OCI-LY3 (cell line): Measurements from ENCODE around the gene CEP350.

Experiments
- EZH2phosphoT487 ChIP-seq: fragments of 200-600 bp; shearing (Covaris generic); IDR thresholded peaks from 2 replicates; pipeline ENCODE4 v1.6.1; 2018; ENCODE audit warnings: antibody characterized with exemption, mixed run types, low read depth
- TF ChIP-seq, protein P1 (sequence below): fragments of 200-600, 300-600 bp; sonication (generic); IDR thresholded peaks from 2 replicates; pipeline ENCODE4 v1.5.1; 2014; ENCODE audit warnings: antibody characterized with exemption, low read length, low read depth

DNA sequence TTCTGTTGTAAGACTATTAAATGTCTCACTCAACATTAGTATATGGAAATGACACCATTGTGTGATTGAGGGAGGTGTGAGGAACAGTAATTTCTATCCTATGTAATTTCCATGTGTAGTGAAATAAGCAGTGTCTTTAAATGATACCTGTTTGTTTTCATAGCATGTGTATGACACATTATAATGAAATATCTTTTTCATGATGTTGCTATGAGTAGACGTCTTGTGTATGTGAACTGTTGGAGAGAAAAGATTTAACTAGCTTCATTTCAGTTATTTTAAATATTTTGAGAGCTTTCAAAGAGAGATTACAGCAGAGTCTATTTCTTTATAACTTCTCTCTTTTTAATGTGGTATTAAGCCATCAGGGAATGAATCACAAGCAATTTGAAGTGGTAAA is 128.6 kb downstream of the CEP350 start:
- TF ChIP-seq, protein P1, sequence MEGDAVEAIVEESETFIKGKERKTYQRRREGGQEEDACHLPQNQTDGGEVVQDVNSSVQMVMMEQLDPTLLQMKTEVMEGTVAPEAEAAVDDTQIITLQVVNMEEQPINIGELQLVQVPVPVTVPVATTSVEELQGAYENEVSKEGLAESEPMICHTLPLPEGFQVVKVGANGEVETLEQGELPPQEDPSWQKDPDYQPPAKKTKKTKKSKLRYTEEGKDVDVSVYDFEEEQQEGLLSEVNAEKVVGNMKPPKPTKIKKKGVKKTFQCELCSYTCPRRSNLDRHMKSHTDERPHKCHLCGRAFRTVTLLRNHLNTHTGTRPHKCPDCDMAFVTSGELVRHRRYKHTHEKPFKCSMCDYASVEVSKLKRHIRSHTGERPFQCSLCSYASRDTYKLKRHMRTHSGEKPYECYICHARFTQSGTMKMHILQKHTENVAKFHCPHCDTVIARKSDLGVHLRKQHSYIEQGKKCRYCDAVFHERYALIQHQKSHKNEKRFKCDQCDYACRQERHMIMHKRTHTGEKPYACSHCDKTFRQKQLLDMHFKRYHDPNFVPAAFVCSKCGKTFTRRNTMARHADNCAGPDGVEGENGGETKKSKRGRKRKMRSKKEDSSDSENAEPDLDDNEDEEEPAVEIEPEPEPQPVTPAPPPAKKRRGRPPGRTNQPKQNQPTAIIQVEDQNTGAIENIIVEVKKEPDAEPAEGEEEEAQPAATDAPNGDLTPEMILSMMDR, result no peak
- TF ChIP-seq EZH2phosphoT487, result no peak
